Measurements from ENCODE around the gene SETD6.

GRCh38 chr16:58499615-58500351 lies 15.5 kb upstream of the SETD6 start, which contains the start of gene NDRG4:
- no peak for TF ChIP-seq EZH2 (IDR thresholded peaks at IDR 0.05; ENCODE audit: low read depth, low read length, severe bottlenecking)
- TF ChIP-seq CTCF (IDR thresholded peaks at IDR 0.05; ENCODE audit: control extremely low read depth in 1 of 3, insufficient read depth in 1 of 3, low read depth in 1 of 3, low read length in 3 of 3): no peak
- TF ChIP-seq SP2 (IDR thresholded peaks at IDR 0.05; ENCODE audit: low read length): no peak
